Stimulated activated CD4-positive, alpha-beta T cell treated with anti-CD3 and anti-CD28 coated beads, TNF-alpha, amount 100 ng/mL, for 1 hour (primary cell): Measurements from ENCODE around the gene TM4SF4.

Experiments used
- DNase-seq, 3 donors: peaks; one replicate each; pipeline ENCODE4 v3.0.0-alpha.2; 2020; ENCODE audit warnings: low read depth in 3 of 3, low spot score in 1 of 3

The TM4SF4 gene

DNA sequence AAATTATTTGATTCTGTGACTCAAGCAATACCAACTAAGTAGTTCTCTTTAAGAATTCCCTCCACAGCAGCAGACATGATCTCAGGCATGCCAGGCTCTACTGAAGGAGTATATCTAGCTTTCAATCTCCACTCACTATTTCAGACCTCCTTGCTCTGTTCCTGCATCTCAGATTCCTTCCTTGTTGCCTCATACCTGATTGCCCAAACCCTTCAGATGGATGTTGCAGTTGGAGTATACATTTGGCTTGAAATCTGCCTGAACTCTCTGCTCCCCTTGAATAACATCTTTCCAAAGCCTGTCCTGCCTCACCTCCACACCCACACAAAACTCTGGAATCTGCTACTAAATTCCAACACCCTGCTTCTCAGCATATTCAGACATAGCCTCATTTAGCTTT lies 19.8 kb upstream of the TM4SF4 start:
- no peak for DNase-seq

DNA sequence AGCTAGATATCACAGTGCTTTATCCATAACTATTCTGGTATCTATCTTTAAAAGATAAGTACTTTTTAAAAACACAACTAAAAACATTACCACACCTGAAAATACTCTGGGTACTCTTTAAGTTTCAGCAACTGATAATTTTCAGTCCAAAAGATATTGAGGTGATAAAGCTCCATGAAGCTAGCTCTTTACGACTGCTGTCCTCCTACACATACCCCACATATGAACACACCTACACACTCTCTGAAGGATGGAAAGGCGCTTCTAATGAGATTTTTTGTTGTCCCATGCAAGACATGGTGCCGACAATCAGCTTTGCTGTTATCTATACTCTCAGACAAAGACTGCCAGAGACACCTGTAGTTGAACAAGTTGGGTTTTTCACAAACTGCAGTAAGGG lies 19.1 kb upstream of the TM4SF4 start:
- DNase-seq = no peak

DNA sequence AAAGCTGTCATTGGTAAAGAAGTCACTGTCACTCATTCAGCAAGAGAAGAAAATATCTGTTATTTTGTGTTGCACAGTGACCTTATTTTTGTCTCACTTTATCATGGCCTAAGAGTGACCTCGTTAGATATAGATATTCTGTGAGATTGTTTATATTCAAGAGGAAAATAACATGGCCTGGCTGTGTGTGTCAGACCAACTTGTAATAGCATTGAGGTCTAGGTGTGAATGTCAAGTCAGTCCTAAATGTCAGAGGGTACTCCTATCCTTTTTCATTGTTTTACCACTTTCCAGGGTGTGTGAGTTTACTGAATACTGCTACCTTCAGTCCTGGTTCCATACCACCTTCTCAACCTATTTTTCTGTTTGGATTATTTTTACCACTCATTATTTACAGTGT lies 18.5 kb upstream of the TM4SF4 start:
- DNase-seq = no peak

DNA sequence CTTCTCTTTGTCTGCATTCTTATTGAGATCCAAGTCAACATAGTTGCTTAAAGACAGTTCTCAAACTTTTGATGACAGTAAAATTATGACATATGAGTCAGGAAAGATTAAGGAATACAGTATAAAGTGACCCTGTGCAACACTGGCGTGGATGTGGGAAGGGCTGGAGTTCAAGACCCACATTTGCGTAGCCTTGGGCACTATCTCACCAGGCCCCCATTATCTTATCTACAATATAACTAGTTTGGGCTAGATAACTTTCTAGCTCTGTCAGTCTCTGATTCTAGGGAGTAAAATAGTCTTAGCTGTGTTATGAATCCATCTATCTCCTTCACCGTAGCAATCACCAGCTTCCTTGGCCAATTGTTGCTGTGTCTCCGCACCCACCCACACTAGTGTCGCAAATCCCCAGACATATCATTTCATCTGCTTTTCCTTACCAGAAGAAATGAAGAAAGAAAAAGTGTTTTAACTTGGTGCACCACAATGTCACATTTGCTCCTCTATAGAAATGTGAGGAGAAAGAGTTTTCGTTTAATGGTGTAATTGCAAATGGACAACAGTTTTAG lies 14.9 kb upstream of the TM4SF4 start:
- DNase-seq = no peak

DNA sequence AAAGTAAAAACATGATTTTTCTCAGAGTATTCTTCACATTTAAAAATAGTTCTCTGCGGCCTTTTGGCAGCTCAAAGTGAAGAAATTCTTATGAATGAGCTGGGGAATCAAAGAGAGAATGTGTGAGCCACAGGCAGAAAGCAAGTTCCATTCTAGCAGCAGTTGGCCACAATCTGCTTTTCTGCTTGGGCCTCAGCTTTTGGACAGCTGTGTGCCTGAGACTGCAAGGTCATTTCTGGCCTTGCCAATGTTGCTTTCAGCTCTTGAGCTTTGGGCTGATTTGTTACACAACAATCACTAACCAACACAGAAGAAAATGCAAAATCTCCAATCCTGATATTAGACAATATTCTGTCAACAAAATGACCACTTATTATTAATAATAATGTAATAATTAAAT lies 14.4 kb upstream of the TM4SF4 start:
- DNase-seq = no peak

DNA sequence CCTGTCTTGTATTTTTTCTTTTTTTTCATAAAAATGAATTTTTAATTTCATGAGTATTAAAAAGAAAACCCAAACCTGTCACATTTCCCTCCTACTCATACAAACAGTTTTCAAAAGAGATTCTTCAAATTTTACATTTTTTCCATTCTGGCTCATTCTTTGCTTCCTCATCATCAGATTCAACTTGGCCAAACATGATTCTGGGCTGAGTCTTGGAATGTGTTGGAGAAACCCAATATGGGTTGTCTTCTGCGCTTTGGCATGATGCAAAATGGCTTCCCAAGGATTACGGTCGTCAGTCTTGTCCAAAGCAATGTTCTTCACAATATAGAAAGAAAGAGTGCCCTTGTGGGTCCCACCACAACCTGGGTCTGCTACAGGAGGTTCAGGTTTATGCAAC lies 12.4 kb upstream of the TM4SF4 start:
- no peak for DNase-seq

DNA sequence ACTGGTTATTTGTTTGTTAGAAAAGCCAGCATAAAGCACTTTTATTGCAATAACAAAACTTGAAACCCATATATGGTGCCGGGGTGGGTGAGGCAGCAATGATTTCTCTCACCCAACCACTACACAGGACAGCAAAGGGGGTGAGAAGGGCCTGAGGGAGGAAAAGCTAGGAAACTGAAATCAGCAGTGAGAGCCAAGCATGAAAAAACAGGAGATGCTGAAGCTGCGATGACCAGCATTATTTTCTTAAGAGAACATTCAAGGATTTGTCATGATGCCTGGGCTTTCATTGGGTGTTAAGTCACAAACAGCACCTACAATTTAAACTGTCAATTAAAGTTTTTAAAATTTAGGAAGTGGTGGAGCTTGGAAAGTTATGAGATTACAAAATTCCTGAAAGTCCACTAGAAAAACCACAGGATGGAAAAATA lies 11.9 kb upstream of the TM4SF4 start:
- DNase-seq = no peak

DNA sequence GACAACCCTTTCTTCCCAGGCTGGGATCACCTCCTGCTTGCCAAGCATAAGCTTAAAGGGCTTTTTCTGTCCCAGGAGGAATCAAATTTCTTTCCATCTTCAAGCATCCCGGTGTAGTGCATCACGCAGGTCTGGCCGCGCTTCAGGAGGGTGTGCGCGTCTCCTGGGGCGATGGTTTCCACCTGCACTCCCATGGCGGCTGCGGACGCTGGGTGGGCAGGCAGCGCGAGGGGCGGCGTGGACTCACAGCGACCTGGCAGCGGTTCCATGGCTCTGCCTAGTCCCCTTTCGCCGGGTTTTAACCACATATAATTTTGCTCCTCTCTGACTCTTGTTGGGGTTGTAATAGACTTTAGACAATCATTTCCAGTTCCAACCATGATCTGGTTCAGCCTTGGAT lies 10.6 kb upstream of the TM4SF4 start:
- DNase-seq = no peak

DNA sequence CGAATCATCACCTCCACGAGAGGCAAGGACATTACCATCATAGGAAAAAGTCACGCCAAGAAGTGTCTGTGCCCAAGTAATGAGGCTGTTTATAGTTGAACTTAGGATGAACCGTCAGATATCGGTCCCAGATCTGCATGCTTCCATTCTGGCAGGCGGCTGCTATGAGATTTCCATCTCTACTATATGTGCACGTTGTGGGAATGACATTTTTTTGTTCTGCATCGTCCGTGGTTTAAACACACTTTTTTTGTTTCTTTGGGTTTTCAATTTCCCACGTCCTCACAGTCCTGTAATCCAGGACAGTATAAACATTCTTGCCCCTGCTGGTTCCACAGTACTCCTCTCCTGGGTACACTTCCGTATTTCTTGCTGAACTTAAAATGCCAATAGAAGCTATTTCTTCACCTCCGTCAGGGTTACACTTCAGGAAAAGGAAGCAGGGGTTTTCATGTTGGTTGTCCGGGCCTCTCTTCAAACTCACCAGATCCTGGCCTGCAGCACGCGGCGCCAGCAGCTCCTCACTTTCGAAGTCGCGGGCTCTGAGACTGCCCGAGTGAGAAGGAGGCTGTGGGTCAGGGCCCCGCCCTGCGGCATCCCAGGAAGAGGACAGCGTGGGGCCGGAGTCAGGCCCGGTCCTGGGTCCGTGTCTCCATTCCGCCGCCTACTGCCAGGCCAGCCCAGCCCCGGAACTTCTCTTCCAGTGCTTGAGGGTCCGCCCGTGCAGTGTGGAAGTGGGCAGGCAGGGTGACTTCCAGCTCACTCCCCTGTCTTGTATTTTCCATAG lies 9.8 kb upstream of the TM4SF4 start:
- DNase-seq = no peak

DNA sequence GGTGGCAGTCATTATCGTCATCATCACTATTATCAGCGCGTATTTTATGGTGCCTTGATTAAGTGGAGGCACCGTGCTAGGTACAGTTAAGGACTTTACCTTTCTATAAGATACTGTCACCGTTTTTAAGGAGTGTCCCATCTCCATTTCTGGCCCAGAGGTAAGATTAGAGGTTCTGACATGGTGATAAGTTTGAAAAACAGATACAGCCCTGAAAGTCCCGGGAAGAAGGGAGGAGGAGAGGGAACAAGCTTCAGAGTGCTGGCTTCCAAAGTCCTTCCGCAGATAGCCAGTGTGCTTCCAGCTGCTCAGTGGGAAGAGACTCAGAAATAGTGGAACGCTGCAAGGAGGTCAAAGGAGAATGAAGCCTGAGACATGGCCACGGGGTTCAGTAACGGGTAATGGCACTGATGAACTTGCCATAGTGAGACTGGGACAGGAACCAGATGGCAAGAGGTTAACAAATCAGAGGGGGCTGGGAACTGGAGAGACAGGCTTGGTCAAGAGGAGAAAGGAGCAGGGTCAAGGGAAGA lies 9.1 kb upstream of the TM4SF4 start:
- DNase-seq = no peak

DNA sequence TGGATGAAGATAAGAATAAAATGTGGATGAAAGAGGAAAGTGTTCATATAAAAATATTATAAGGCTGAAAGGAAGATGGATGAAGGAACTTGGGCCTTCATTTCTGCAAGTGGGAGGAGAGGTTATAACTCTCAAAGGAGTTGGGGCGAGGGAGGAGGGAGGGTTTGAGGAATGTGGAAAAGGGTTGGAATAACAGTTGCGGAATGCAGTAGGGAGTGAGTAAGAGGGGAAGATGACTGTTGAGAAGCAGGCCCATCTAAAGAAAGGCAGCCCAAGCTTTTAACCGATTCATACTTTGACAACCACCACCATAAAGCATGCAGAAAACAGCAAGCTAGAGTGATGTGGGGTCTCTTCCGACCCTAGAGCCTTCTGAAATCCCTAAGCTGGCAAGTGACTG lies 8.3 kb upstream of the TM4SF4 start:
- no peak for DNase-seq

DNA sequence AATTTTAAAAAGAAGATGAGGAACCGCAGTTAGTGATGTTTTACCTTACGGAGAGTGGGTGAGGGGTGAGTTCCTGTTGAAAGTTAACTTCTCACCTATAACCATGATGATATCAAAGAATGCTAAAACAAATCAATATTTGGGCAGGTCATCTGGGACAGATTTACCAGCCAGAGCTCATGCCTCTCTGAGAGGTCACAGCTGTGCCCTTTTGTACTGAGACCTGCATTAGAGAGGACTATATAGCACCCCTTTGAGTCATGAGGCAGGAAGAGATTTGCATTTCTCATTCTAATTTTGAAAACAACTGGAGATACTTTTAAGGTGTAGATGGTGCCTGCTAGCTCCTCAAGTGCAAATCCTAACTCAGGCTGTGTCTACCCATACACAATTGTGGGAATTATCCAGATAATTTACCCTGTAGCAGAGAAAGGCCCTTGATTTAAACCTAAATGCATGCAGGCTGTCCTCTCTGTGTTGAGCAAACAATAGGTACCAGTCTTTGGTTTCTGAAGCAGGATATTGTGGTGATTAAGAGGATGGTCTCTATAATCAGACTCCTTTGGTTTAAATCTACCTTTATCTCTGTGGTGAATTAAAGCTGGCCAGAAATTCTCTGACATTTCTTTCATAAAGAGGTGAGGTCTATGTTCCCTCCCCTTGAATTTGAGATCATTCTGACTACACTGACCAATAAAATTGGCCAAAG lies 5.8 kb upstream of the TM4SF4 start:
- no peak for DNase-seq

DNA sequence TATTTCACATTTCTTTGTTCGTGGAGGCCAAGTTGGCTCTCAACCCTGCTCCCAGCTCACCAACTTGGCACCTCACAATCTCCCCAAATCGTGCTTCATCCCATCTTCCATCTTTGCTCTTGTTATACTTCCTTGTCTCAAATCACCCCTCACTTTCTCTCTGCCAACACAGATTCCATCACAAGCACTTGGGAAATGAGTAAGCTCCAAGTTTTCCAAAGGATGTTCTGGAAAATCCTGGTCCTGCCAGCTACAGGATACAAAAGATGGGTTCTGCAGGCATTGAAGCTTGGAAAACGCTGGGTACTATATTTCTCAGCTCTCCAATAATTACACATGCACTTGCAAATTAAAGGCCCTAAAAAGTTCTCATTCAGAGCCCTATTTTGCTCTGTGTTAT lies 4.1 kb upstream of the TM4SF4 start:
- DNase-seq = no peak

DNA sequence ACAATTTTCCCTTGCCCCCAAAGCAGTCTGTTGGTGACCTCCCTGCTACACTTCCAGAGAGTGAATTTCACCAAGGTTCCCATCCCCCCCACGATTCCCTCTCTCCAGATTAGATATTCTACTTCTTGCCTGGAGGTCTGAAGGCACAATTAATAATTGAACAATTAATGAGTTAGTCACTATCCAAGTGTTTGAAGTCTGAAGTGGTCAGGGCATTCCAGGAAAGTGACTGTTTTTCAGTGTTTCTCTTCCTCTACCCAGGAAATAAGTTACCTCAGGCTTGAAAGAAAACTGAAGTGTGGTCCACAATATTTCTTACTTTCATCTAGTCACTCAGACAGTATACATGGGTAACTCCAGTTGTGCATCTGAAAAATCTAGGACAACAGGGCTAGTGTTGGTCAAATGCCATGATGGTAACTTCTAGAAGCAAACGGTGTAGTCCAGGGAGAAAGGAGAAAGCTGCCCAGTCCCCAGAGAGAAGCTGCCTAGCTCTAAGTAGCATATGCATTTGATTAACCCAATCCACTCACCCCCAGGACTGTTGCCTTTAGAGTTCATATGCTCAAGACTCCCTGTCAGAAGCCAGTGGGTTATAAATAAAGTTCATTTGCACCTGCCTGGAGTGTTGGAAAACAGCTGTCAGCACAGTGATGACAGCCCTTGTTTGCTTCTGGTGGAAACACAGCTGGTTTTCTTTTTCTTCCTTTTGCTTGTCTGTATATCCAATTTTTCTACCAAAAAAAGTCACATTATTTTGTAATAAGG lies 2.3 kb upstream of the TM4SF4 start:
- DNase-seq = no peak

DNA sequence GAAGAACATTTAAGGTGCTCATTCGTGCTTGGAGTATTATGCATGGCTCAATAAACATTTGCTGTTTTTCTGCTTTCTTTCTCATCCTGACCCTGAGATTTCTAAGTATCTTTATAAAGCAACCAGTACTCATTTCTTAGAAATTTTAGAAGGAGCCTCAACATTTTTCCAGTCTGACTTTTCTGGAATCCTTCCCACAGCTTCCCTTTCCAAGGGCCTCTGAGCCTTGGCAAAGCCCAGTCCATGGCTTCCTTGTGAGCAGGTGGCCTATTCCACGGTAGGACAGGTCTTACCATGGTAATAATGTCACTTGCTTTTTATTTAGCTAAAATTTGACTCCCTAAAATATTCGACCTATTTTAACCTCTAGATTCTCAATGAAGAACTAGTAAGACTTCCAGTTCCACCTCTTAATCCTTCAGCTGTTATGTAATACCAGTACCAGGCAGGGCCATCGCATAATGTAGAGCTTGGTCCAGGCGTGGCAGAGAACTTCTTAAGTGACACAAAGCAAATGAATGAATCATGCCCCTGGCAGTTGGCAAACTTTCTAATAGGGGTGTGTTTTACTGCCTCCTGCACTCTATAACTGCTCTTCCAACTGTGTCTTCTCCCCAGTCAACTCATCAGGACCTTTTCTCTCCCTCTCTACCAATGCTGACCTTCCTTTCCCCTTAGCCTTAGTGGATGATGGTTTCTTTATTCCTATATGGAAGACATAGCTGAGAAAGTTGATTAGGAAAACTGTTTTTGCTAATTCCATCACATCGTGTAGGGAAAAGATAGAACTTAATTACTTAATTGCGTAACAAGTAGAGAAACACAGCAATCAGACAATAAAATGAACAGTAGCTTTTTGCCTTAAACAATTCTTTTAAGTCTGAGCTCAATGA lies 894 bp upstream of the TM4SF4 start:
- no peak for DNase-seq

DNA sequence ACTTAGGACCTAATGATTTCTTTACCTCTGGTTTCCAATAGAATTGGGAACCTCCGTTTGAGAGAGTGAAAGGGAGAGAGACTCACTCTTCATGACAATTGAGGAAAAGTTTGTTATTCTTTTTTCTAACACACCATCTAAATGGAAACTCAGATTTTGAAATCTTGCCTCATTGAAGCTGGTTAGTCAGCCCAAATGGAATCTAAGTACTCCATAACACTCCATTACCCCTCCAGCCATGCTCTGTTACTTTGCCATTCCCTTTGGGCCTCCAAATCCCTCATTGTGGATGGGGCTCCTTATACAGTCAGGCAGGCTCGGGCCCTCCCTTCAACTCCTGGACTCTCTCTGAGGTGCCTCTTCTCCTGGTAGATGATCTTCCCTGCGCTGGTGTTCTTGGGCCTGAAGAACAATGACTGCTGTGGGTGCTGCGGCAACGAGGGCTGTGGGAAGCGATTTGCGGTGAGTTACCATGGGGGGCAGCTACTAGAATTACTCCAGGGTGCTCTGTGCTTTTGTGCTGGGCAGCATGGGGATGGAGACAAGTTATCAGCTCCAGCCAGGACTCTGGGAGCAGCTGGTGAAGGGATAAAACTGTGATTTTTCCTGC lies 1.1 kb downstream of the TM4SF4 start:
- no peak for DNase-seq

DNA sequence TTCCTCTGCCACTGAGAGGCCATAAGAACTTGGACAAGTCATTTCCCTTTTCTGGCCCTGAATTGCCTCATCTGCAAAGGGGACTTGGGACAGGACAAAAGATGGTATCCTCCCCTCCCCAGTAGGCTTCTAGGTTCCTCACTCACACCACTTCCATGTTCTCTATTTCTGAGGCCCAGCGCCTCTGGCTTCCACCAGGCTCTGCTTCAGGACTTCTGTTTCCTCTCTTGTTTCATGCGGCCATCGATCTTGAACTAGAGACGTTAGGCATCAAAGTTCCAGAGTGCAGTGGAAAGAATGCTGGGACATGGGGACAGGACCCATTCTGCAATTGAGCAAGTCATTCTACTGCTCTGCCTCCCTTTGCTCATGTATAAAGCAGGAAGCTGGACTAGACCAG lies 1.7 kb downstream of the TM4SF4 start:
- DNase-seq = no peak

DNA sequence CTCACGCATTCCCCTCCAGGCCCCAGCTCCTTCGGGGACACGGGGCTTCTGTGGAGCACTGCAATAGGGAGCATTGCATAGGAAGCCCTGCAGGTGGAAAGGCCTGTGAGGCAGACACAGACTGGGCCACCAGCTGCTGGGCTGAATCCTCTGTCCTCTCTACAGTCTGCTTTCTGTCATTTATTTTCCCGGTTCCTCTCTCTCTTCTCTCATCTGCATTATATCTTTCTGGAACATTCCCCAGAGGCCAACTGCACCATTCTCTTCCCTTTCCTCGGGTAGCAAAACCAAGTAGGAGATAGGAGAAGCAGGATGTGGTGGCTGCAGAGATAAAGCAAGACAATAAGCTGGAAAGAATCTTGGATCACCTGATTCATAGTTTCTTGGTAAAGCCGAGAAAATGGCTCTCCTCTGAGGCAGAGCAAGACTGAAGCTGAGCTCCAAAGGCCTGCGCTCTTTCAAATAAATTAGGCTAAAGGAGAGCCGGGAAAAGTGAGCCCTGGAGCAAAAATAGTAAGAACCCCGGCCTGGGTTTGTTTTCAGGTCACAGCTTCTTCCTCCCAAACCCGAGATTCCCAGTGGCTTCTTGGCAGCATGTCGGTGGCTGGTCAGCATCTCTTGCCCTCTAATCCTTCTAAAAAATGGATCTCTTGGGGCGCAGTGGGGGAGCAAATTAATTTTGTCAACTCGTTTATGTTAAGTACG lies 5.3 kb downstream of the TM4SF4 start:
- DNase-seq = no peak

DNA sequence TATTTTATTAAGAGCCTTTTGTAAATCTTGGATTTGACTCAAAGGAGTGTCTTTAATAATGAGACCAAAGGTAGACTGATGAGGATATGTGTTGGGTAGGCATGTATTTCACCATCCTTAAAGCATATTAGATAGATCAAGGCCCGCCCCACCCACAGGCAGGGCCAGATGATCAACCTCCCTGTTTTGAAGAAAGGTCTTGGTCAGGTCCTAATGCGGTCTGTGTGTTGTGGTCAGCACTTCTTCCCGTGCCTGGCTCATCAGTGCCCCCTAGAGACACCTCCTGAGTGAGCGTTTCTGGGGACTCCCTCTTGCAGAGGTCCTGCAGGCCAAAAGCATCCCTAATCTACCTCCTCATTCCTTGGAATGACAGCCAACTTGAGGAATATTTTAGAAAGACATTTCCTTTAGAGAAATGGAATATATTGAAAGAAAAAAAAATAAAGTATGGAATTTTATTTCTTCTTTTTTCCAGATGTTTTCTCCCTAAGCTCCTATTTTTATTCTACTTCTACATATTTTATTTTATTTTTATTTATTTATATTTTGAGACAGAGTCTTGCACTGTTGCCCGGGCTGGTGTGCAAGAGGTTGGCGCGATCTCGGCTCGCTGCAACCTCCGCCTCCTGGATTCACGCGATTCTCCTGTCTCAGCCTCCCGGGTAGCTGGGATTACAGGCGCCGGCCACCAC lies 6.0 kb downstream of the TM4SF4 start:
- DNase-seq = no peak
